ENCODE data around the gene KBTBD2.
"Not testable (repeated sequence)": the region's sequence is repeated elsewhere in the genome, so short reads cannot be mapped to it uniquely, and the experiment has no call there.

The KBTBD2 gene

GRCh38 chr7:32891043-32891799, at the start of gene KBTBD2:
TSS of gene KBTBD2 (minus strand) at chr7:32891760. CDS start at chr7:32879604, 12,156 bp downstream.
- DNase-seq, result peak; percentile 99

DNA sequence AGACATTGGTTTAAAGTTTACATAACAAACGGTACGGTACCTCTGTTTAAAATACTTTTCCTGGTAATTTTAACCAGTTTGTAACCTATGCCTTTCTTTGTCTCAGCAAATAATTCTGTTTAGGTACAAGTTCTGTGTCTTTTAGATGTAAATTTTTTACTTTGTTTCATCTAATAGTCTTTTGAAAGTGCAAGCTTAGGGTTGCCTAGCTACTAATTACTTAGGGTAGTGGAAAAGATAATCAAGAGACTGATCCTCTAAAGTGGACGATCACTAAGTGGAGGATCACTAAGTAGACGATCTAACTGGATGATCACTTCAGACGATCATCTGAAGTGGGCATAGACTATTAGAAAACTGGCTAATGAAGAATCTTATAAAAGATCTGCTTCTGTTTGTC, 49.6 kb upstream of the KBTBD2 start:
- DNase-seq, result no peak

- peak; percentile 47 for DNase-seq
Observed at GRCh38 chr7:32937344-32938174, 46.0 kb upstream of the KBTBD2 start.

DNA sequence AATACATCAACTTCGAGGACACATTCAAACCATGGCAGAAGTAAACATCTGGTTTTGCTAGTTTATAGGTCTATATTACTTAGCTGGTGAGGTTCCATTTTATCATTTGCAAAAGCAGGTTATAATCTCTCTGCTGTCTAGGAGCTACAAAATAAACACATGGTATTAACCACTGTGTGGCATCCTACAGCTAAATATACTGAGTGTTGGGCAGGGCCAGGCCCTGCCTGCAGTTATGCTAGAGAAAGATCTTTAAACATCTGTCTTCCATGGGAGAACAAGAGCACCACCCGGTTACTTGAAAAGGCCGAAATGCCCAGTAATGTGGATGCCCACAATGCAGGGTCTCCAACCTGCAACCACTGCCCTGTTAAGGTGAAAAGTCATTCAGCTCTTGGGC, 45.1 kb upstream of the KBTBD2 start:
- no peak for DNase-seq

DNA sequence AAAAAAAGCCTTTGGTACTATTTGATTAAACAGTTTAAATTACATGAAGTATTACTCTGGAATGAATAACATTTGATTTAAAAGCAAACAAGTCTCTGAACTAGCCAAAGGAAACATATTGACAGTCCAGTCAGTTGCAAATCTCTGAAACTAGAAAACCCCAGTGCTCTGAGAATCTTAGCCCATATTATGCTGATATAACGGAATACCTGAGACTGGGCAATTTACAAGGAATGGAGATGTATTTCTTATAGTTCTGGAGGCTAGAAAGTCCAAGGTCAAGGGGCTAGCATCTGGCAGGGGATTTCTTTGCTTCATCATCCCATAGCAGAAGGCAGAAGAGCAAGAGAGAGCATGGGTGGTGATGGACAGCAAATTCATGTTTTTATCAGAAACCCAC, 44.0 kb upstream of the KBTBD2 start:
- DNase-seq, result no peak

DNA sequence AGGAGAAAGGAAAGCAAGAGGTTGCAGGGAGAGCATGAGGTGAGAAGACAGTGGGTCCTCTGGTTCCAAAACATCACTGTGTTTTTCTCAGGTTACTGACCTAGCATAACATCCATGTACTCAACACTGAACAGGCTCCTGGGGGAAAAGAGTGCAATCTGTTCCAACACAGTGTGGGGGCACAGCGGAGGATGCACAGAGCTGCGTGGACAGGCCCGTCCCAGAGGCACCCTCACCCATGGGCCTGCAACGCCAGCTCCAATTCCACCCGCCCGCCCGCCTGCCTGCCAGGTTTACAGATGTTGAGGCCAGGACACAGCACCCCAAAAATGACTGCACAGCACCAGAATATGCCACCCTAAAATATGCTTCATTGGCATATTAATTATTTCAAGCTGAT, 38.8 kb upstream of the KBTBD2 start:
- DNase-seq, result no peak

DNA sequence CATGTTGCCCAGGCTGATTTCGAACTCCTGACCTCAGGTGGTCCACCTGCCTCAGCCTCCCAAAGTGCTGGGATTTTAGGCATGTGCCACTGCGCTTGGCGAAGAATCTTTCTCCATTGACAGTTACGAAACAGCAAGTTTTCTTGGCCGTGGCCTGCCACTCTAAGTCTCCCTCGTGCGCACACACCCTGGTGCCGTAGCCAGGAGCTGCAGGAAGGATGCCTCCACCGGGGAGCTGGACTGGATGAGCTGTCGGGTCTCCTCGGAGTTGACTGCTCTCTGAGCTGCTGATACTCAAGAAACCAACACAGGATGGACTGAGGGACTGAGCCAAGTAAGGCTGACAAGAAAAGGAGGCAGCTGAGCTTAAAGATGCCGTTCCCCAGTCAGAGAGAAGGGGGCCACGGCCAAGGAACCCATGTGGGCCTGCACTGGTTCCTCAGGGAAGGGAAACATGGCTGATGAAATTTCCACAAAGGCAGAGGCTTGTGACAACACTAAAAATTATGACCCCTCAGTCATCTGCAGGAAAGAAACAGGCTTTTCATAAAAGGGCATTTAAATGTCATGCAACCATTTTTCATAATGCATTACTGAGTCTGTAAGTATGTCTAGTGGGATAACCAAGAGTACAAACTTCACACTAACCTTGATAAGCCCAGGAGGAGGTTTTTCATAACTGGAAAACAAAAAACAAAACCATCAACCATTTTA, 38.0 kb upstream of the KBTBD2 start:
- DNase-seq, result no peak

- DNase-seq, result no peak
Observed at GRCh38 chr7:32928785-32929298, 37.3 kb upstream of the KBTBD2 start.

DNA sequence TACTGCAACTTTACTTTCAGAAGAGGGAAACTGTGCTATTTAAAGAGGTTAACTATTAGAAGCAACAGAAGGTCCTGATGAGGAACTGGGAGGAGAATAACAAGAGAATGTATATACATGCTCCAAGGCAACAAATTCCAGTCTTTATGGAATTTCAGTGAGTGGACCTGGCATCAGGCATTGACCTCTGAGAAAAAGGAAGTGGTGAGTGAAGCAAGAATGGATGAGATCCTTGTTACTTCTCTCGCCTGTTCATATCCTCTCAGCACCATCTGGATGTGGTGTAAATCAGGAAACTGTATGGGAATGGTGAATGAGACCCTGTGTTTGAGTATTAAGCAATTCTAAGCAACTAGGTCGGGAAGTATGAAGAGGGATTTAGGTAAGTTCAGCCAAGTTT, 30.3 kb upstream of the KBTBD2 start:
- DNase-seq, result no peak

GRCh38 chr7:32916994-32917393, 25.4 kb upstream of the KBTBD2 start:
- DNase-seq, result not testable (repeated sequence)

DNA sequence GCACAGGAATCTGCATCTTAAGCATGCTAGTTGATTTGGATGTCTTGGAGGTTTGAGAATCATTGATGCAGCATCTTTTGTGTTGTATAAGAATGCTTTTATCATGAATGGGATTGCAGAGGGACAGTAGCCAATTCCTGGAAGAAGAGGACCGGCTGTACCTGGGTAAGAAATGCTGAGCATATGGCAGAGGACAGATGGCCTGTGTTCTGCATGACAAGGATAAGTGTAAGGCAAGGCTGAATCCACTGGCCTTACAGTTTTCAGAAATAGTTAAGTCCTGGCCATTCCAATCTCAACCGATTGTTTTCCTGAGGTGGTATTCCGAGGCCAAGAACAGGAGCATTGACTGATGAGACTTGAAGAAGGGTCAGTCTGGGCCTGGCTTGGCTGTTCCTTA, 24.4 kb upstream of the KBTBD2 start:
- no peak for DNase-seq

GRCh38 chr7:32915041-32915536, 23.5 kb upstream of the KBTBD2 start:
- no peak for DNase-seq

DNA sequence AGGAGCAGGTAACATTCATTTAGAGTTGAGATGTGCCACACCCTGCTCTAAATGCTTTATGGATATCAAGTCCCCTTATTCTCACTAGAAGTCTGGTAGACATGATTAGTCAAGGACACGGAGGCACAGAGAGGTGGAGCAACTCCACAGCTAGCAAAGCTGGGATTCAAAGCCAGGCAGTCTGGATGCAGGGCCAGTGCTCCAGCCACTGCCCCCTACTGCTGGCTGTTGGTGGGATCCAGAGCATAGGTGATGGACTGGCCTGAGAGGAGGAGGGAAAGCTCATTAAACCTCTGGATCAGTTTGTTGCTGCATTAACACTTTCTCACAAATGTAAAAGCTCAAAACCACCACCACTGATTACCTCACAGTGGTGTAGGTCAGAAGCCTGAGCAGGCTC, 22.6 kb upstream of the KBTBD2 start:
- peak; percentile 22 for DNase-seq

DNA sequence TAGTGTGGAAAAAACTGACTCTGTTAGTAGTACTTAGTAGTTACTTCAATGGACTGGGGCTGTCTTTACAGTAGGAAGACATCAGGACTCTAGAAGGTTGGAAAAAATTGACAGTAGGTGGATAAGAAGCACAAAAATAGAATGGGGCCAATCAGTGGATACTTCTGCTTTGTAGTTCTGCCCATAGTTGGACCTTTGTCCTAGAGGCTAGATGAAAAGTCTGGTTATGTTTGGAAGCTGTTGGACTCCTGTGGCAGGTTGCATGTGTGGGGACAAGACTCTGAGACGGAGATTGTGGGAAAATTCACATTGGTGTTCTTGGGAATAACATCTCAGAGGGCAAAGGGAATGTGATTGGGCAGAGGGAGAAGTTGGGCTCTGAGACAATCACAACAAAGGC, 18.6 kb upstream of the KBTBD2 start:
- DNase-seq, result no peak

- DNase-seq, result peak; percentile 39
Observed at GRCh38 chr7:32905175-32905662, 13.7 kb upstream of the KBTBD2 start.

GRCh38 chr7:32901629-32902028, 10.1 kb upstream of the KBTBD2 start:
- DNase-seq, result no peak

DNA sequence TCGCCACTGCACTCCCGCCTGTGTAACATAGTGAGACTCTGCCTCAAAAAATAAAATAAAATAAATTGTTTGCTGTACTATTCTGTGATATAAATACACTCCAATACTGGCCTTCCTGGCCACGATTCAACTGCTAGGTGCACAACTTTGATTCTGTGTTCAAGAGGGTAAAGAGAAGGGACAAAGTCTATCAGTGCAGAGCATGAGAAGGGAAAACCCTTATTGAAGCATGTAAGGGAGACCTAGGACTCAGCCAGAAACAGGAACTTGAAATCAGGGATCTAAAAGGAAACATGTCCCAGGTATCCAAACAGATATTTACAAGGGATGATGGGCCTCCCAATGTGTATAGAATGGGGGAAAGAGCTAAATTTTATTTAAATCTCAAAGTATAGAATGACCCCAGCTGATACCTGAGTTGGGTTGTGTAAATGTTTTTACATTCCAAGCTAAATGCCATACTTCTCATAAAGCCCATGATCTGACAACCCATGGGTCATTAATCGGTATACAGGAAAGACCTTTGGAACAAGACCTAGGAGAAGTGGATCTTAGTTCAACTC, 9.0 kb upstream of the KBTBD2 start:
- no peak for DNase-seq

- DNase-seq, result not testable (repeated sequence)
Observed at GRCh38 chr7:32897376-32897775, 5.8 kb upstream of the KBTBD2 start.

DNA sequence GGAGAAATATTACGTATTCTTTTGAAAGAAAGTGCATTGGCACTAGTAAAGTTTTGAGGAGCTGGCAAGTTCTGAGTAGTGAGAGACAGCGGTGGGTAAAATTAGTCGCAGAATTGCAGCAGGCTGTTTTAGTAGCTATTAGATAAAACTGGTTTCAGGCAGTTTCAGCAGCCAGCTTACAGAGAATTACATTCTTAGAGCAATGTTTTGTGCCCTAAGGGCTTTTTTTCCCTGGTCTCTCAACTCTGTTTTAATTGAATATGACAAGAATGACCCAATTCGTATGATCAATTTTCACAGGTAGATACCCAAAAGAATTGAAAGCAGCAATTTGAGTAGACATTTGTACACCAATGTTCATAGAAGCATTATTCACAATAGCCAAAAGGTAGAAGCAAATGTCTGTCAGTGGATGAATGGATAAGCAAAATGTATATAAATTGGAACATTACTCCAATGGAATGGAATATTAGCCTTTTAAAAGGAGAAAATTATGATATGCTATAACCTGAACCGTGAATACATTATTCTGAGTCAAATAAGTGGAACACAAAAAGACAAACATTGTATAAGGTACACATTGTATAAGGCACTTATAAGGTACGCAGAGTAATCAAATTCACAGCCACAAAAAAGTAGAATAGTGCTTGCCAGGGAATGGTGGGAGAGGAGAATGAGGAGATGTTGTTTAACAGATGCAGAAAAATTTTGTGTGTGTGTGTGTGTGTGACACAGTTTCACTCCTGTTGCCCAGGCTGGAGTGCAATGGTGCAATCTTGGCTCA, 5.2 kb upstream of the KBTBD2 start:
- no peak for DNase-seq

GRCh38 chr7:32894171-32894570, 2.6 kb upstream of the KBTBD2 start:
- no peak for DNase-seq

- DNase-seq, result no peak
Observed at GRCh38 chr7:32893722-32894121, 2.2 kb upstream of the KBTBD2 start.

DNA sequence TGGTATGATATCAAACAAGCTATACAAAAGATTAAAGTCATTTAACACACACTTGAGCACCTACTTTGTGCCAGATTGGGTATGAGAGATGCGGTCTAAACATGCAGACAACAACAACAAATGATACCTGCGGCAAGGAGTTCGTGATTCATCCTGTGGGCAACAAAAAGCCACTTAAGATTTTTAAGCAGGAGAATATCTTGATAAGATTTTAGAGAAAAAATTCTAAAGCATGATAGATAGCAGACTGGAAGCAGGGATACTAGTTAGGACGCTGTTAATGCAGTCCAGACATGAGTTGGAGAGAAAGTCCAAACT, 1.6 kb upstream of the KBTBD2 start:
- no peak for DNase-seq
